ENCODE data around the gene ACSS3.

DNA sequence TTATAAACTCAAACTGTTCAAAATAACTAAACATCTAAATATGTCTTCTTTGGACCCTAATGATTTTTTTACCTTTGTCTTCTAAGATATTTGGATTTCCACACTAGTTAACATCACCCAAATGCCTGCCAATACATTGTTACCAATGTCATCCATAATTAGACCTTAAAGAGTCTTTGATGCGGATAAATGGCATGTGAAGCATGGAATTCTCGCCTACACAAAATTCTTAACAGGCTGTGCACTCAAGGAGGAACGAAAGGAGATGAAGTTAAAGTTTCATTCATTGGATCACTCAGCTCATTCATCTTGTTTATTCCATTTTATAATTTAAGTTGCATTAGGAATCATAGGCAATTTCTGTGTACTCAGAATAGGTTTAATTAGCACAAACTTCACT, 219.7 kb downstream of the ACSS3 start:
- TF ChIP-seq CTCF (IDR thresholded peaks at IDR 0.05; ENCODE audit: low read depth, low read length, missing input control): no peak
- no peak for TF ChIP-seq YY1 (IDR thresholded peaks at IDR 0.05)
- no peak for TF ChIP-seq GABPA (IDR thresholded peaks at IDR 0.05 in 1 of 2, conservative IDR thresholded peaks at IDR 0.05 in 1 of 2)
- no peak for TF ChIP-seq TAF1 (conservative IDR thresholded peaks at IDR 0.05)
- no peak for TF ChIP-seq ZBTB33 (IDR thresholded peaks at IDR 0.05)
- TF ChIP-seq, protein P1, sequence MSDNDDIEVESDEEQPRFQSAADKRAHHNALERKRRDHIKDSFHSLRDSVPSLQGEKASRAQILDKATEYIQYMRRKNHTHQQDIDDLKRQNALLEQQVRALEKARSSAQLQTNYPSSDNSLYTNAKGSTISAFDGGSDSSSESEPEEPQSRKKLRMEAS (IDR thresholded peaks at IDR 0.05): no peak
- TF ChIP-seq, protein P2, sequence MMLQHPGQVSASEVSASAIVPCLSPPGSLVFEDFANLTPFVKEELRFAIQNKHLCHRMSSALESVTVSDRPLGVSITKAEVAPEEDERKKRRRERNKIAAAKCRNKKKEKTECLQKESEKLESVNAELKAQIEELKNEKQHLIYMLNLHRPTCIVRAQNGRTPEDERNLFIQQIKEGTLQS (IDR thresholded peaks at IDR 0.05): no peak
- no peak for TF ChIP-seq REST (IDR thresholded peaks at IDR 0.05)
- TF ChIP-seq JUND (IDR thresholded peaks at IDR 0.05): no peak

All from liver (tissue), 3 donors.